GM23338 (cell line): ENCODE results near the gene WNT5B.

ENCODE experiments used
- CREB1 ChIP-seq: fragments of 250-450 bp; sonication (Bioruptor Pico); IDR thresholded peaks from 2 replicates; pipeline ENCODE4 v1.5.0; 2020; ENCODE audit warnings: low read depth, mild to moderate bottlenecking, moderate library complexity
- EZH2 ChIP-seq: fragments of 200-600 bp; sonication (generic); IDR thresholded peaks from one replicate; pipeline ENCODE4 v1.8.0; 2017; ENCODE audit warnings: antibody characterized with exemption, mild to moderate bottlenecking, low read depth; ENCODE audit not compliant: unreplicated experiment
- TF ChIP-seq, protein P1 (sequence below), 2 experiments: fragments of 200-600 bp in 1 of 2; sonication (generic) in 1 of 2; conservative IDR thresholded peaks; 2 replicates each; pipeline versions ENCODE4 v1.5.1 to v1.6.1; 2016 to 2017; ENCODE audit warnings: antibody characterized with exemption in 2 of 2, low read depth in 2 of 2, mild to moderate bottlenecking in 2 of 2, moderate library complexity in 1 of 2
- TF ChIP-seq, protein P2 (sequence below): IDR thresholded peaks from one replicate; pipeline ENCODE4 v1.6.1; 2018; ENCODE audit warnings: antibody characterized with exemption; ENCODE audit not compliant: unreplicated experiment

DNA sequence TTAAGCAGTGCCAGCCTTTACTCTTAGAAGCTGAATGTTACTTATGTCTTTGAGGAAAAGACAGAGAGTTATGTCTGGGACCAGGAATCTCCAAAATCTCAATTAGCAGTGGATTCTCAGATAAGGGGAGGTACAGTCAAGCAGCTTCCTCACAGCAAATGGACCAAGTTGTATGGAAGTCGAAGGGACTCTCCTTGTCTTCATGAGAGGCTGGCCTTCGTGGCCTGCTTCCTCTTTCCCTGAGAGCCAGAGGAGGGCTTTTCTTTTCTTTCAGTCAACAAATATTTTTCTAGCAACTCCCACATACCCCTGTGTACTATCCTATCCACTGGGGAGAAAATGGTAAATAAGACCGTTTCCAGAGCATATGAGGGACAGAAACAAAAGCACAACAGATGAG is 6.6 kb upstream of the WNT5B start:
- TF ChIP-seq, protein P1, sequence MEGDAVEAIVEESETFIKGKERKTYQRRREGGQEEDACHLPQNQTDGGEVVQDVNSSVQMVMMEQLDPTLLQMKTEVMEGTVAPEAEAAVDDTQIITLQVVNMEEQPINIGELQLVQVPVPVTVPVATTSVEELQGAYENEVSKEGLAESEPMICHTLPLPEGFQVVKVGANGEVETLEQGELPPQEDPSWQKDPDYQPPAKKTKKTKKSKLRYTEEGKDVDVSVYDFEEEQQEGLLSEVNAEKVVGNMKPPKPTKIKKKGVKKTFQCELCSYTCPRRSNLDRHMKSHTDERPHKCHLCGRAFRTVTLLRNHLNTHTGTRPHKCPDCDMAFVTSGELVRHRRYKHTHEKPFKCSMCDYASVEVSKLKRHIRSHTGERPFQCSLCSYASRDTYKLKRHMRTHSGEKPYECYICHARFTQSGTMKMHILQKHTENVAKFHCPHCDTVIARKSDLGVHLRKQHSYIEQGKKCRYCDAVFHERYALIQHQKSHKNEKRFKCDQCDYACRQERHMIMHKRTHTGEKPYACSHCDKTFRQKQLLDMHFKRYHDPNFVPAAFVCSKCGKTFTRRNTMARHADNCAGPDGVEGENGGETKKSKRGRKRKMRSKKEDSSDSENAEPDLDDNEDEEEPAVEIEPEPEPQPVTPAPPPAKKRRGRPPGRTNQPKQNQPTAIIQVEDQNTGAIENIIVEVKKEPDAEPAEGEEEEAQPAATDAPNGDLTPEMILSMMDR (conservative IDR thresholded peaks at IDR 0.05; ENCODE audit: low read depth in 2 of 2), result no peak
- TF ChIP-seq EZH2 (no peak), CREB1 (no peak)
- TF ChIP-seq, protein P2, sequence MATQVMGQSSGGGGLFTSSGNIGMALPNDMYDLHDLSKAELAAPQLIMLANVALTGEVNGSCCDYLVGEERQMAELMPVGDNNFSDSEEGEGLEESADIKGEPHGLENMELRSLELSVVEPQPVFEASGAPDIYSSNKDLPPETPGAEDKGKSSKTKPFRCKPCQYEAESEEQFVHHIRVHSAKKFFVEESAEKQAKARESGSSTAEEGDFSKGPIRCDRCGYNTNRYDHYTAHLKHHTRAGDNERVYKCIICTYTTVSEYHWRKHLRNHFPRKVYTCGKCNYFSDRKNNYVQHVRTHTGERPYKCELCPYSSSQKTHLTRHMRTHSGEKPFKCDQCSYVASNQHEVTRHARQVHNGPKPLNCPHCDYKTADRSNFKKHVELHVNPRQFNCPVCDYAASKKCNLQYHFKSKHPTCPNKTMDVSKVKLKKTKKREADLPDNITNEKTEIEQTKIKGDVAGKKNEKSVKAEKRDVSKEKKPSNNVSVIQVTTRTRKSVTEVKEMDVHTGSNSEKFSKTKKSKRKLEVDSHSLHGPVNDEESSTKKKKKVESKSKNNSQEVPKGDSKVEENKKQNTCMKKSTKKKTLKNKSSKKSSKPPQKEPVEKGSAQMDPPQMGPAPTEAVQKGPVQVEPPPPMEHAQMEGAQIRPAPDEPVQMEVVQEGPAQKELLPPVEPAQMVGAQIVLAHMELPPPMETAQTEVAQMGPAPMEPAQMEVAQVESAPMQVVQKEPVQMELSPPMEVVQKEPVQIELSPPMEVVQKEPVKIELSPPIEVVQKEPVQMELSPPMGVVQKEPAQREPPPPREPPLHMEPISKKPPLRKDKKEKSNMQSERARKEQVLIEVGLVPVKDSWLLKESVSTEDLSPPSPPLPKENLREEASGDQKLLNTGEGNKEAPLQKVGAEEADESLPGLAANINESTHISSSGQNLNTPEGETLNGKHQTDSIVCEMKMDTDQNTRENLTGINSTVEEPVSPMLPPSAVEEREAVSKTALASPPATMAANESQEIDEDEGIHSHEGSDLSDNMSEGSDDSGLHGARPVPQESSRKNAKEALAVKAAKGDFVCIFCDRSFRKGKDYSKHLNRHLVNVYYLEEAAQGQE, result no peak
